ENCODE data around the gene MED16. TPM values are rescaled to one million over a fixed set of nuclear protein-coding genes. Genes with fewer than 3 reads are reported as not detected.
A peak's percentile ranks its signal among the peaks of the same experiment; 100 is the strongest.
"Not testable (repeated sequence)": the region's sequence is repeated elsewhere in the genome, so short reads cannot be mapped to it uniquely, and the experiment has no call there.

The MED16 gene
- total and polyA plus RNA-seq, 7 donors: 30.7 to 66.5 (median 51.3) TPM

DNA sequence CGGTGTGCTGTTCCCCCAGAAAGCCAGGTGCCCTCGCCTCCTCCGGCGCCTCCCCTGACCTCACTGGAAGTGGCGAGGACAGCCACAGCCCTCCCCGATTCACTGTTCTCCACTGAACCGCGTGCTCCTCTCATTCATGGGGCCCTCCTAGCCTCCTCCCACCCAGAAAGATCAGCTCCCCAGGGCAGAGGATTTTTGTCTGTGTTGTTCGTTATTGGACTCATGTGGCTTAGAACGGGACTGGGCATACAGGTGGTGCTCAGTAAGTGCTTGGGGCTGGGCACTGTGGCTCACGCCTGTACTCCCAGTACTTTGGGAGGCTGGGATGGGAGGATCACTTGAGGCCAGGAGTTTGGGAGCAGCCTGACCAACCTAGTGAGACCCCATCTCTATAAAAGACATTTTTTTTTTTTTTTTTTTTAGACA, 48.4 kb downstream of the MED16 start:
- Histone ChIP-seq H3K9me3 (no peaks in the 10 kb centered on the region), H3K27me3 (ENCODE audit: insufficient read depth in 3 of 3, low read length in 2 of 3) (peaks cover 0 to 85% (median 16%) of the 10 kb centered on the region in 3 donors), H3K4me1 (peaks cover 8% of the 10 kb centered on the region), H3K27ac (no peak overlapping the region), H3K36me3 (ENCODE audit: insufficient read depth in 1 of 2, low read depth in 1 of 2) (no peaks in the 10 kb centered on the region), H3K4me3 (no peak overlapping the region)
- no peak for ATAC-seq
- TF ChIP-seq, protein P1, sequence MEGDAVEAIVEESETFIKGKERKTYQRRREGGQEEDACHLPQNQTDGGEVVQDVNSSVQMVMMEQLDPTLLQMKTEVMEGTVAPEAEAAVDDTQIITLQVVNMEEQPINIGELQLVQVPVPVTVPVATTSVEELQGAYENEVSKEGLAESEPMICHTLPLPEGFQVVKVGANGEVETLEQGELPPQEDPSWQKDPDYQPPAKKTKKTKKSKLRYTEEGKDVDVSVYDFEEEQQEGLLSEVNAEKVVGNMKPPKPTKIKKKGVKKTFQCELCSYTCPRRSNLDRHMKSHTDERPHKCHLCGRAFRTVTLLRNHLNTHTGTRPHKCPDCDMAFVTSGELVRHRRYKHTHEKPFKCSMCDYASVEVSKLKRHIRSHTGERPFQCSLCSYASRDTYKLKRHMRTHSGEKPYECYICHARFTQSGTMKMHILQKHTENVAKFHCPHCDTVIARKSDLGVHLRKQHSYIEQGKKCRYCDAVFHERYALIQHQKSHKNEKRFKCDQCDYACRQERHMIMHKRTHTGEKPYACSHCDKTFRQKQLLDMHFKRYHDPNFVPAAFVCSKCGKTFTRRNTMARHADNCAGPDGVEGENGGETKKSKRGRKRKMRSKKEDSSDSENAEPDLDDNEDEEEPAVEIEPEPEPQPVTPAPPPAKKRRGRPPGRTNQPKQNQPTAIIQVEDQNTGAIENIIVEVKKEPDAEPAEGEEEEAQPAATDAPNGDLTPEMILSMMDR (IDR thresholded peaks at IDR 0.05): no peak
- 24 to 39% (median 31%) methylated on average over 11 of the region's 11 CpGs for whole genome bisulfite sequencing, 3 donors
- intact Hi-C loops (cut with DNase I): no loop called here
- DNase-seq: peak in 1 of 2 donors; percentile 46

DNA sequence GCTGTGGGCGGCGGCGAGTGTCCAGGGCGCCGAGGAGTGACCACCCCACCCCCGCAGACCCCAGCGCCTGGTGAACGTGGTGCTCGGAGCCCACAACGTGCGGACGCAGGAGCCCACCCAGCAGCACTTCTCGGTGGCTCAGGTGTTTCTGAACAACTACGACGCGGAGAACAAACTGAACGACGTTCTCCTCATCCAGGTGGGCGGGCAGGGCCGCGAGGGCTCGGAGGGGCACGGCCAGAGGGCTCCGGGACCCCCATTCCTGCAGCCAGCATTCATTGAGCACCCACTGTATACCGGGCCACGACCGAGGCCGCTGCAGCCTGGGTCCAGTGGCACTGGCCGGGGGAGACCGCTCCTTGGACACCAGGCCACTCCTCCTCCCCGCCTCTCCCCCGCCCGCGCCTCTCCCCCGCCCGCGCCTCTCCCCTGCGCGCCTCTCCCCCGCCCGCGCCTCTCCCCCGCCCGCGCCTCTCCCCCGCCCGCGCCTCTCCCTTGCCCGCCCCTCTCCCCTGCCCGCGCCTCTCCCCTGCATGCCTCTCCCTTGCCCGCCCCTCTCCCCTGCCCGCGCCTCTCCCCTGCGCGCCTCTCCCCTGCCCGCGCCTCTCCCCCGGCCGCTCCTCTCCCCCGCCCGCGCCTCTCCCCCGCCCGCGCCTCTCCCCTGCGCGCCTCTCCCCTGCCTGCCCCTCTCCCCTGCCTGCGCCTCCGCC, 49.0 kb downstream of the MED16 start:
- Histone ChIP-seq H3K4me3 (peak overlapping the region; percentile 15), H3K27me3 (ENCODE audit: insufficient read depth in 3 of 3, low read length in 2 of 3) (peaks cover 0 to 88% (median 15%) of the 10 kb centered on the region in 3 donors)

DNA sequence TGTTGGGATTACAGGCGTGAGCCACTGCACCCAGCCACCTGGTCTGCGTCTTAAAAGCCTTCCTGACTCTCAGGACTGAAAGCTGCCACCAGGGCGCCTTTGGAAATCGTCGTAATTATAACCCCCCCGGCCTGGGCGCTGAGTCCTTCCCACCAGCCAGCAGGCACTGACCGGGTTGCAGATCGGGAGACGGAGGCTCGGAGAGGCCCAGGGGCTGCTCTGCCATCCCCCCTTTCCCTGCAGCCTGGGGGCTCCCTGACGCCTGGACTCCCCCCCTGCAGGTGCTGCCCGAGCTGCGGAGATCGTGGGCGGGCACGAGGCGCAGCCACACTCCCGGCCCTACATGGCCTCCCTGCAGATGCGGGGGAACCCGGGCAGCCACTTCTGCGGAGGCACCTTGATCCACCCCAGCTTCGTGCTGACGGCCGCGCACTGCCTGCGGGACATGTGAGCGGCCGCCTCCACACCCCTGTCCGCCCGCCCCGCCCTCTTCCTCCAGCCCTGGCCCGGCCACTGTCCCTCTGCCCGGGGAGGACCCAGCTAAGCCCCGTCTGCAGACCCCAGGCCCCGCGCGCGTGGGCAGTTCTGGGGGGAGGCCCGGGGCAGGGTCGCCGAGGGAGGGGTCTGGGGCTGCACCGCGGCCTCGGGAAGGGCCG, 49.7 kb downstream of the MED16 start:
- intact Hi-C loops (cut with DNase I): no loop called here
- Histone ChIP-seq H3K4me3 (peak overlapping the region; percentile 15), H3K36me3 (ENCODE audit: insufficient read depth in 1 of 2, low read depth in 1 of 2) (no peaks in the 10 kb centered on the region), H3K4me1 (peaks cover 8% of the 10 kb centered on the region), H3K9me3 (no peaks in the 10 kb centered on the region), H3K27ac (no peak overlapping the region), H3K27me3 (ENCODE audit: insufficient read depth in 3 of 3, low read length in 2 of 3) (peaks cover 0 to 90% (median 15%) of the 10 kb centered on the region in 3 donors)
- DNase-seq: peak in 1 of 2 donors; percentile 31
- WGBS, 3 donors: 4 to 5% (median 4%) methylated on average over 23 to 46 of the region's 46 CpGs
- TF ChIP-seq, protein P1 (IDR thresholded peaks at IDR 0.05): no peak
- peak in 3 of 4 donors; percentile 40 to 46 (median 43) for ATAC-seq

More for the DNA sequence above, 49.0 kb downstream of the MED16 start:
- H3K9me3 ChIP-seq: no peaks in the 10 kb centered on the region
- ATAC-seq (no peak), DNase-seq (no peak)
- 10 to 26% (median 21%) methylated on average over 25 to 67 of the region's 70 CpGs for WGBS, 3 donors
- H3K4me1 ChIP-seq: peaks cover 8% of the 10 kb centered on the region
- no peak overlapping the region for H3K27ac ChIP-seq
- TF ChIP-seq, protein P1 (IDR thresholded peaks at IDR 0.05): no peak
- no peaks in the 10 kb centered on the region for H3K36me3 ChIP-seq (ENCODE audit: insufficient read depth in 1 of 2, low read depth in 1 of 2)
- intact Hi-C loops (cut with DNase I): no loop called here

DNA sequence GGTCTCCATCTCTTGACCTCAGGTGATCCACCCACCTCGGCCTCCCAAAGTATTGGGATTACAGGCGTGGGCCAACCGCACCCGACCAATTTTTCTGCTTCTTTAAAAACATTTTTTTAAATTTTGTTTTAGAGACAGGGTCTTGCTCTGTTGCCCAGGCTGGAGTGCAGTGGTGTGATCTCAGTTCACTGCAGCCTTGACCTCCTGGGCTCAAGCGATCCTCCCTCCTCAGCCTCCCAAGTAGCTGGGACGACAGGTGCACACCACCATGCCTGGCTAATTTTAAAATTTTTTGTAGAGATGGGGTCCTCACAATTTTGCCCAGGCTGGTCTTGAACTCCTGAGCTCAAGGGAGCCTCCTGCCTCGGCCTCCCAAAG, 50.2 kb downstream of the MED16 start:
- H3K4me3 ChIP-seq; H3K4me1 ChIP-seq; H3K9me3 ChIP-seq; intact Hi-C loops (cut with DNase I); ATAC-seq; DNase-seq; H3K27ac ChIP-seq; H3K36me3 ChIP-seq (ENCODE audit: insufficient read depth in 1 of 2, low read depth in 1 of 2): not testable (repeated sequence)
- WGBS, 3 donors: 64 to 75% (median 69%) methylated on average over 7 of the region's 7 CpGs
- H3K27me3 ChIP-seq (ENCODE audit: insufficient read depth in 3 of 3, low read length in 2 of 3): peaks cover 0 to 85% (median 13%) of the 10 kb centered on the region in 3 donors

DNA sequence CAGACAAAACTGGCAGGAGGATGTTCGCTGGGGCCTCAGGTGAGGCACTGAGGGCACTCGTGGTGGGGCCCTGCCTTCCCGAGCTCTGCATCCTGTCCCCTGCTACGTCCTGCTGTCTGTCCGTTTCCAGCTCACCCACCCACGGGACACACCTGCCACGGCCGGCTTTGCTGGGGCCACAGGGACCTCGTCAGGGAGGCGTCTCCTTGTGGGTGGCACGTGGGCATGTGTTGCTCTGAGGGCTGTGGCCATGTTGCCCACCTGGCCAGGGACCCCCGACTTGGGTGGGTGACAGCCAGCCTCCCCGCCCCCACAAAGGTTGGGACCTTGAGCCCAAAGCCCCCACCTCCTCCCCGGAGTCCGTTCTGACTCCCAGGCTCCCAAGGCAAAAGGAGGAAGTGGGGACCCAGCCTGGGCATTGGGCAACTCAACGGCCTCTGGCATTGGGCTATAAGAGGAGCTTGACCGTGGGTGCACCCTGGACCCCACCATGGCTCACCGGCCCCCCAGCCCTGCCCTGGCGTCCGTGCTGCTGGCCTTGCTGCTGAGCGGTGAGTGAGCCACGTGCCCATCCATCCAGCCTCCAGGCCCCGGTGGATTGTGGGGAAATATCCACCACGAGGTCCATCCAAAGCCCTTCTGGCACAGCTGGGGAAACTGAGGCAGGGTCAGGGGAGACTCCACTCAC, 52.3 kb downstream of the MED16 start, which contains the start of gene PRTN3:
PRTN3 (plus strand) TSS at position 481 of the 688 bp plus-strand sequence; CDS start at position 491, 10 bp downstream.
- intact Hi-C loops (cut with DNase I): no loop called here
- no peaks in the 10 kb centered on the region for H3K9me3 ChIP-seq
- peaks cover 0 to 83% (median 14%) of the 10 kb centered on the region in 3 donors for H3K27me3 ChIP-seq (ENCODE audit: insufficient read depth in 3 of 3, low read length in 2 of 3)
- peaks cover 8% of the 10 kb centered on the region for H3K4me1 ChIP-seq
- 53 to 66% (median 64%) methylated on average over 23 to 24 of the region's 24 CpGs for WGBS, 3 donors
- ATAC-seq (peak in 1 of 4 donors; percentile 20), DNase-seq (no peak)
- no peaks in the 10 kb centered on the region for H3K36me3 ChIP-seq (ENCODE audit: insufficient read depth in 1 of 2, low read depth in 1 of 2)
- no peak within 1 kb of the TSS for H3K27ac ChIP-seq
- TF ChIP-seq, protein P1 (IDR thresholded peaks at IDR 0.05): no peak
- no peak within 1 kb of the TSS for H3K4me3 ChIP-seq
